ENCODE measurements around the gene MMEL1. TPM values are rescaled to one million over a fixed set of nuclear protein-coding genes. Genes with fewer than 3 reads are reported as not detected.
"Not testable (repeated sequence)": the region's sequence is repeated elsewhere in the genome, so short reads cannot be mapped to it uniquely, and the experiment has no call there.

Gene MMEL1
- total and polyA plus RNA-seq, 2 of the 13 experiments (the other 11 are each of a cell fraction or from before 2014, with no cell fraction given) = 0.48 TPM; not detected in 1

DNA sequence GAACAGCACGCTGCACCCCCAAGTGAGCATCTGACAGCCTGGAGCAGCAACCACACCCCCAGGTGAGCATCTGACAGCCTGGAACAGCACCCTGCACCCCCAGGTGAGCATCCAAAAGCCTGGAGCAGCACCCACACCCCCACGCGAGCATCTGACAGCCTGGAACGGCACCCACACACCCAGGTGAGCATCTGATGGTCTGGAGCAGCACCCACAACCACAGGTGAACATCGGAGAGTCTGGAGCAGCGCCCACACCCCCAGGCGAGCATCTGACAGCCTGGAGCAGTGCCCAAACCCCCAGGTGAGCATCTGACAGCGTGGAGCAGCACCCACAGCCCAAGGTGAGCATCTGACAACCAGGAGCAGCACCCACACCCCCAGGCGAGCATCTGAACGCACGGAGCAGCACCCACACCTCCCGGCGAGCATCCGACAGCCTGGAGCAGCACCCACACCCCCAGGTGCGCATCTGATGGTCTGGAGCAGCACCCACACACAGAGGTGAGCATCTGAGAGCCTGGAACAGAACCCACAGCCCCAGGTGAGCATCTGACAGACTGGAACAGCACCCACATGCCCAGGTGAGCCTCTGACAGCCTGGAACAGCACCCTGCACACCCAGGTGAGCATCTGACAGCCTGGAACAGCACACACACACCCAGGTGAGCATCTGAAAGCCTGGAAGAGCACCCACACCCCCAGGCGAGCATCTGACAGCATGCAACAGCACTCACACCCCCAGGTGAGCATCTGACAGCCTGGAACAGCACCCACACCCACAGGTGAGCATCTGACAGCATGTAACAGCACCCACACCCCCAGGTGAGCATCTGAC, 23.0 kb upstream of the MMEL1 start:
- H3K4me1 ChIP-seq (ENCODE audit: insufficient read depth, low read length); H3K27ac ChIP-seq (ENCODE audit: extremely low read length, insufficient read depth, low read length); H3K9me3 ChIP-seq (ENCODE audit: low read length); H3K79me2 ChIP-seq (ENCODE audit: insufficient read depth, low read length); ATAC-seq; DNase-seq (ENCODE audit: low spot score); H3K27me3 ChIP-seq (ENCODE audit: control insufficient read depth in 1 of 2, insufficient read depth in 2 of 2, low read length in 2 of 2); BruUV-seq (replicated peaks); H4K20me1 ChIP-seq (ENCODE audit: insufficient read depth, low read length); H3K9ac ChIP-seq (ENCODE audit: insufficient read depth, low read depth, low read length); POLR2A ChIA-PET; H3K4me3 ChIP-seq (replicated peaks in 1 of 3; ENCODE audit: insufficient read depth in 1 of 3, low read depth in 2 of 3, low read length in 3 of 3); FAIRE-seq; CTCF ChIA-PET (ENCODE audit: low intra/inter-chr PET ratio, low total read pairs); H2AFZ ChIP-seq (ENCODE audit: low read length); H3K4me2 ChIP-seq (ENCODE audit: low read depth, low read length); intact Hi-C loops (cut with micrococcal nuclease; ENCODE audit: unreplicated experiment); in situ Hi-C loops (cut with HindIII; ENCODE audit: extremely low pct_ligation_motif_present, low pct_unique_long_range_greater_than_20kb); H3K36me3 ChIP-seq (replicated peaks in 1 of 2; ENCODE audit: control insufficient read depth in 1 of 2, insufficient read depth in 2 of 2, low read length in 2 of 2): not testable (repeated sequence)
- 0 out of 2 replicates have a peak, but pooled peaks have one; percentile 4 for TF ChIP-seq KAT2B (IDR thresholded peaks at IDR 0.05; ENCODE audit: borderline replicate concordance, low read depth, low read length)
- 0% methylated on average over 16 of the region's 16 CpGs for WGBS (ENCODE audit: low lambda C conversion rate)

DNA sequence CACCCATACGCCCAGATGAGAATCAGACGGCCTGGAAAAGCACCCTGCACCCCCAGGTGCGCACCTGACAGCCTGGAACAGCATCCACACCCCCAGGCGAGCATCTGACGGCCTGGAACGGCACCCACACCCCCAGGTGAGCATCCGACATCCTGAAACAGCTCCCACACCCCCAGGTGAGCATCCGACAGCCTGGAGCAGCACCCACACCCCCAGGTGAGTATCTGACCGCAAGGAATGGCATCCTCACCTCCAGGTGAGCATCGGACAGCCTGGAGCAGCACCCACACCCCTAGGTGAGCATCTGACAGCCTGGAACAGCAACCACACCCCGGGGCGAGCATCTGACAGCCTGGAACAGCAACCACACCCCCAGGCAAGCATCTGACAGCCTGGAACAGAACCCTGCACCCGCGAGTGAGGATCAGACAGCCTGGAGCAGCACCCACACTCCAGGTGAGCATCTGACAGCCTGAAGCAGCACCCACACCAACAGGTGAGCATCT, 21.7 kb upstream of the MMEL1 start:
- H3K27me3 ChIP-seq (ENCODE audit: control insufficient read depth in 1 of 2, insufficient read depth in 2 of 2, low read length in 2 of 2); H3K9ac ChIP-seq (ENCODE audit: insufficient read depth, low read depth, low read length); H3K4me1 ChIP-seq (ENCODE audit: insufficient read depth, low read length); H2AFZ ChIP-seq (ENCODE audit: low read length); H4K20me1 ChIP-seq (ENCODE audit: insufficient read depth, low read length); H3K36me3 ChIP-seq (replicated peaks in 1 of 2; ENCODE audit: control insufficient read depth in 1 of 2, insufficient read depth in 2 of 2, low read length in 2 of 2); H3K4me2 ChIP-seq (ENCODE audit: low read depth, low read length); H3K79me2 ChIP-seq (ENCODE audit: insufficient read depth, low read length); intact Hi-C loops (cut with micrococcal nuclease; ENCODE audit: unreplicated experiment); DNase-seq (ENCODE audit: low spot score); H3K4me3 ChIP-seq (replicated peaks in 1 of 3; ENCODE audit: insufficient read depth in 1 of 3, low read depth in 2 of 3, low read length in 3 of 3); H3K9me3 ChIP-seq (ENCODE audit: low read length); FAIRE-seq; CTCF ChIA-PET (ENCODE audit: low intra/inter-chr PET ratio, low total read pairs); POLR2A ChIA-PET; H3K27ac ChIP-seq (ENCODE audit: extremely low read length, insufficient read depth, low read length); in situ Hi-C loops (cut with HindIII; ENCODE audit: extremely low pct_ligation_motif_present, low pct_unique_long_range_greater_than_20kb); BruUV-seq (replicated peaks): not testable (repeated sequence)
- ATAC-seq = peak; percentile 49; the same call in 2 of the 3 replicates
- 2% methylated on average over 14 of the region's 14 CpGs for WGBS (ENCODE audit: low lambda C conversion rate)

Data from HepG2 (cell line).